HepG2 (cell line): ENCODE measurements around the gene FIBP. TPM values are rescaled to one million over a fixed set of nuclear protein-coding genes. Genes with fewer than 3 reads are reported as not detected.

Experiments
- CHD4 ChIP-seq: fragments of 200-600 bp; sonication (generic); IDR thresholded peaks from 2 replicates; pipeline ENCODE4 v1.7.0; 2017; ENCODE audit warnings: mild to moderate bottlenecking, low read length, borderline replicate concordance
- FOXO1 ChIP-seq: sonication (generic); formaldehyde crosslinking; IDR thresholded peaks from 2 replicates; pipeline ENCODE4 v1.4.0; 2020; ENCODE audit warnings: missing genetic modification reagents
- FUBP1 ChIP-seq: sonication (generic); formaldehyde crosslinking; IDR thresholded peaks from 2 replicates; pipeline ENCODE4 v1.5.1; 2020; ENCODE audit warnings: missing genetic modification reagents, mild to moderate bottlenecking, borderline replicate concordance
- GABPB1 ChIP-seq: IDR thresholded peaks from 2 replicates; pipeline ENCODE4 v1.6.1; 2016; ENCODE audit warnings: mild to moderate bottlenecking, missing genetic modification reagents, moderate library complexity, missing compliant biosample characterization
- MXI1 ChIP-seq: IDR thresholded peaks from 3 replicates; pipeline ENCODE4 v1.6.1; 2012; ENCODE audit warnings: low read depth, low read length, inconsistent platforms, borderline replicate concordance
- NR2C2 ChIP-seq: sonication (generic); formaldehyde crosslinking; IDR thresholded peaks from 2 replicates; pipeline ENCODE4 v1.4.0; 2020; ENCODE audit warnings: missing genetic modification reagents, mild to moderate bottlenecking, moderate library complexity, borderline replicate concordance
- PRDM10 ChIP-seq: sonication (generic); formaldehyde crosslinking; IDR thresholded peaks from 2 replicates; pipeline ENCODE4 v1.4.0; 2020; ENCODE audit warnings: low read depth, missing genetic modification reagents
- RORA ChIP-seq: sonication (generic); formaldehyde crosslinking; IDR thresholded peaks from 2 replicates; pipeline ENCODE4 v1.5.0; 2020; ENCODE audit warnings: mild to moderate bottlenecking, missing genetic modification reagents, moderate library complexity
- RXRA ChIP-seq: sonication (generic); formaldehyde crosslinking; IDR thresholded peaks from 2 replicates; pipeline ENCODE4 v1.5.1; 2020; ENCODE audit warnings: missing genetic modification reagents
- ZBTB44 ChIP-seq: sonication (generic); formaldehyde crosslinking; IDR thresholded peaks from 2 replicates; pipeline ENCODE4 v1.4.0; 2020; ENCODE audit warnings: missing genetic modification reagents
- ZFYVE20 ChIP-seq: sonication (generic); formaldehyde crosslinking; IDR thresholded peaks from 2 replicates; pipeline ENCODE4 v1.8.0; 2023; ENCODE audit warnings: low read depth, mild to moderate bottlenecking, moderate library complexity, missing genetic modification reagents, borderline replicate concordance
- ZIK1 ChIP-seq: sonication (generic); formaldehyde crosslinking; IDR thresholded peaks from 2 replicates; pipeline ENCODE4 v1.5.0; 2020; ENCODE audit warnings: mild to moderate bottlenecking, low read depth, missing genetic modification reagents, borderline replicate concordance
- ZSCAN9 ChIP-seq: IDR thresholded peaks from 2 replicates; pipeline ENCODE4 v1.6.1; 2016; ENCODE audit warnings: borderline replicate concordance
- polyA plus RNA-seq, 8 experiments: library from polyadenylated mRNA; depleted of rRNA in 3 of 8; stranded (reverse) in 7 of 8; unstranded in 1 of 8; fragments of >200 nt; fragmentation: Illumina TruSeq in 4 of 8; extraction: Trizol in 4 of 8; gene quantifications; 2 replicates each; pipeline versions ENCODE4 v1.2.1 to v1.2.3, GENCODE V29; 2011 to 2016; ENCODE audit warnings: low read depth in 4 of 8, missing spikeins in 1 of 8, mixed read lengths in 1 of 8; ENCODE audit not compliant: insufficient read depth in 1 of 8
- total RNA-seq, 5 experiments: library from RNA; depleted of rRNA; stranded (reverse); fragments of >200 nt; fragmentation: Illumina TruSeq; extraction: Trizol; gene quantifications; 2 replicates each; pipeline ENCODE4 v1.2.3, GENCODE V29; 2016; ENCODE audit warnings: low read depth in 1 of 5
- TF ChIP-seq, protein P1 (sequence below): sonication (generic); formaldehyde crosslinking; IDR thresholded peaks from 2 replicates; pipeline ENCODE4 v1.5.1; 2020; ENCODE audit warnings: mild to moderate bottlenecking, missing genetic modification reagents, borderline replicate concordance

The FIBP gene
- total and polyA plus RNA-seq, 2 of the 13 experiments (the other 11 are each of a cell fraction or from before 2014, with no cell fraction given), result 42.9 to 62.1 TPM

DNA sequence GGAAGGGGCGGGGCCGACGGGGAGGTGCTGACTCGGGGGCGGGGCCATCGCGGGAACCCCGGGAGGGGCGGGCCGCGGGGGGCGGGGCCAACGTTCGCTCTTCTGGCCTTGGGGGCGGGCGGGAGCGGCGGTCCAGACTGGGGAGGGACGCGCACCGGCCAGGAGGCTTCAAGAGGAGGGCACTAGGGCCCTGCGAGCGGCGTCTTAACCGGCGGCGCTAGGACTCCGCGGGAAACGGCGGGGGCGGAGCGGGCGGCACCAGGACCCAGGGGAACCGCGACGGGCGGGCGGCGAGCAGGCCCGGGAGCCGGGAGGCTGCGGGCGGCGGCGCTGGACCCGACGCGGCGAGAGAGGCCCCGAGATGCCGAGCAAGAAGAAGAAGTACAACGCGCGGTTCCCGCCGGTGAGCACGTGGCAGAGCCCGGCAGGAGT is 30.9 kb upstream of the FIBP start, which contains the start of gene DRAP1 (continued):
- TF ChIP-seq RORA (CRISPR knock-in tag) (no peak), RXRA (CRISPR knock-in tag) (no peak; the same call in 1 of the 2 replicates), ZSCAN9 (CRISPR knock-in tag) (no peak), NR2C2 (CRISPR knock-in tag) (peak; percentile 63), FOXO1 (peak; percentile 82), GABPB1 (CRISPR knock-in tag) (peak; percentile 87), CHD4 (no peak), FUBP1 (CRISPR knock-in tag) (no peak), ZBTB44 (CRISPR knock-in tag) (0 out of 2 replicates have a peak, but pooled peaks have one; percentile 40), PRDM10 (CRISPR knock-in tag) (peak; percentile 95), ZFYVE20 (CRISPR knock-in tag) (no peak), ZIK1 (CRISPR knock-in tag) (peak; percentile 74; the same call in 1 of the 2 replicates), MXI1 (peak; percentile 53; the same call in 2 of the 3 replicates)
- TF ChIP-seq, protein P1, sequence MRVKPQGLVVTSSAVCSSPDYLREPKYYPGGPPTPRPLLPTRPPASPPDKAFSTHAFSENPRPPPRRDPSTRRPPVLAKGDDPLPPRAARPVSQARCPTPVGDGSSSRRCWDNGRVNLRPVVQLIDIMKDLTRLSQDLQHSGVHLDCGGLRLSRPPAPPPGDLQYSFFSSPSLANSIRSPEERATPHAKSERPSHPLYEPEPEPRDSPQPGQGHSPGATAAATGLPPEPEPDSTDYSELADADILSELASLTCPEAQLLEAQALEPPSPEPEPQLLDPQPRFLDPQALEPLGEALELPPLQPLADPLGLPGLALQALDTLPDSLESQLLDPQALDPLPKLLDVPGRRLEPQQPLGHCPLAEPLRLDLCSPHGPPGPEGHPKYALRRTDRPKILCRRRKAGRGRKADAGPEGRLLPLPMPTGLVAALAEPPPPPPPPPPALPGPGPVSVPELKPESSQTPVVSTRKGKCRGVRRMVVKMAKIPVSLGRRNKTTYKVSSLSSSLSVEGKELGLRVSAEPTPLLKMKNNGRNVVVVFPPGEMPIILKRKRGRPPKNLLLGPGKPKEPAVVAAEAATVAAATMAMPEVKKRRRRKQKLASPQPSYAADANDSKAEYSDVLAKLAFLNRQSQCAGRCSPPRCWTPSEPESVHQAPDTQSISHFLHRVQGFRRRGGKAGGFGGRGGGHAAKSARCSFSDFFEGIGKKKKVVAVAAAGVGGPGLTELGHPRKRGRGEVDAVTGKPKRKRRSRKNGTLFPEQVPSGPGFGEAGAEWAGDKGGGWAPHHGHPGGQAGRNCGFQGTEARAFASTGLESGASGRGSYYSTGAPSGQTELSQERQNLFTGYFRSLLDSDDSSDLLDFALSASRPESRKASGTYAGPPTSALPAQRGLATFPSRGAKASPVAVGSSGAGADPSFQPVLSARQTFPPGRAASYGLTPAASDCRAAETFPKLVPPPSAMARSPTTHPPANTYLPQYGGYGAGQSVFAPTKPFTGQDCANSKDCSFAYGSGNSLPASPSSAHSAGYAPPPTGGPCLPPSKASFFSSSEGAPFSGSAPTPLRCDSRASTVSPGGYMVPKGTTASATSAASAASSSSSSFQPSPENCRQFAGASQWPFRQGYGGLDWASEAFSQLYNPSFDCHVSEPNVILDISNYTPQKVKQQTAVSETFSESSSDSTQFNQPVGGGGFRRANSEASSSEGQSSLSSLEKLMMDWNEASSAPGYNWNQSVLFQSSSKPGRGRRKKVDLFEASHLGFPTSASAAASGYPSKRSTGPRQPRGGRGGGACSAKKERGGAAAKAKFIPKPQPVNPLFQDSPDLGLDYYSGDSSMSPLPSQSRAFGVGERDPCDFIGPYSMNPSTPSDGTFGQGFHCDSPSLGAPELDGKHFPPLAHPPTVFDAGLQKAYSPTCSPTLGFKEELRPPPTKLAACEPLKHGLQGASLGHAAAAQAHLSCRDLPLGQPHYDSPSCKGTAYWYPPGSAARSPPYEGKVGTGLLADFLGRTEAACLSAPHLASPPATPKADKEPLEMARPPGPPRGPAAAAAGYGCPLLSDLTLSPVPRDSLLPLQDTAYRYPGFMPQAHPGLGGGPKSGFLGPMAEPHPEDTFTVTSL (CRISPR knock-in tag), result no peak
